ENCODE results near the gene TBC1D12.

DNA sequence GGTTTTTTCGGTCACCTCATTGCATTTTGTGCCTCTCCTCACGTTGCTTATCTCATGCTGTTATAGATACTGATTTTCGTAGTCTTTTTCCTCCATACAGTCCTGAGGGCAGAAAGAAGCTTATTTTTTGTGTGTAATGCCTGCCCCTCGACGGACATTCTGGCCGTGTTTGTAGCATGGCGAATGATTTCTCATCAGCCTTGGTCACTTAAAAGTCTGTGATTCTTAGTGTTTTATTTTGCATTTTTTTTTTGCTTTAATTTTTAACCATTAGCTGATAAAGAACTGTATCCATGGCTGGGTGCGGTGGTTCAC is 39.1 kb upstream of the TBC1D12 start:
- TF ChIP-seq, protein P1, sequence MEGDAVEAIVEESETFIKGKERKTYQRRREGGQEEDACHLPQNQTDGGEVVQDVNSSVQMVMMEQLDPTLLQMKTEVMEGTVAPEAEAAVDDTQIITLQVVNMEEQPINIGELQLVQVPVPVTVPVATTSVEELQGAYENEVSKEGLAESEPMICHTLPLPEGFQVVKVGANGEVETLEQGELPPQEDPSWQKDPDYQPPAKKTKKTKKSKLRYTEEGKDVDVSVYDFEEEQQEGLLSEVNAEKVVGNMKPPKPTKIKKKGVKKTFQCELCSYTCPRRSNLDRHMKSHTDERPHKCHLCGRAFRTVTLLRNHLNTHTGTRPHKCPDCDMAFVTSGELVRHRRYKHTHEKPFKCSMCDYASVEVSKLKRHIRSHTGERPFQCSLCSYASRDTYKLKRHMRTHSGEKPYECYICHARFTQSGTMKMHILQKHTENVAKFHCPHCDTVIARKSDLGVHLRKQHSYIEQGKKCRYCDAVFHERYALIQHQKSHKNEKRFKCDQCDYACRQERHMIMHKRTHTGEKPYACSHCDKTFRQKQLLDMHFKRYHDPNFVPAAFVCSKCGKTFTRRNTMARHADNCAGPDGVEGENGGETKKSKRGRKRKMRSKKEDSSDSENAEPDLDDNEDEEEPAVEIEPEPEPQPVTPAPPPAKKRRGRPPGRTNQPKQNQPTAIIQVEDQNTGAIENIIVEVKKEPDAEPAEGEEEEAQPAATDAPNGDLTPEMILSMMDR (conservative IDR thresholded peaks at IDR 0.05) = peak; percentile 29; the same call in 1 of the 2 replicates
- no peak for TF ChIP-seq EZH2 (IDR thresholded peaks at IDR 0.05; ENCODE audit: low read depth)

Data from PC-9 (cell line).